ENCODE measurements around the gene GRIK1.

Gene GRIK1

GRCh38 chr21:29914326-29914725 lies 25.5 kb downstream of the GRIK1 start:
- DNase-seq (ENCODE audit: extremely low read depth in 1 of 2, low read depth in 1 of 2), result no peak

GRCh38 chr21:29909571-29909970 lies 30.2 kb downstream of the GRIK1 start:
- no peak for DNase-seq (ENCODE audit: extremely low read depth in 1 of 2, low read depth in 1 of 2)

- no peak for DNase-seq (ENCODE audit: extremely low read depth in 1 of 2, low read depth in 1 of 2)
Observed at GRCh38 chr21:29904359-29905282, 35.2 kb downstream of the GRIK1 start.

- no peak for DNase-seq (ENCODE audit: extremely low read depth in 1 of 2, low read depth in 1 of 2)
Observed at GRCh38 chr21:29896884-29897283, 42.9 kb downstream of the GRIK1 start.

- DNase-seq (ENCODE audit: extremely low read depth in 1 of 2, low read depth in 1 of 2), result no peak
Observed at GRCh38 chr21:29893687-29894086, 46.1 kb downstream of the GRIK1 start.

GRCh38 chr21:29892379-29892778 lies 47.4 kb downstream of the GRIK1 start:
- no peak for DNase-seq (ENCODE audit: extremely low read depth in 1 of 2, low read depth in 1 of 2)

- no peak for DNase-seq (ENCODE audit: extremely low read depth in 1 of 2, low read depth in 1 of 2)
Observed at GRCh38 chr21:29888437-29888836, 51.4 kb downstream of the GRIK1 start.

- DNase-seq (ENCODE audit: extremely low read depth in 1 of 2, low read depth in 1 of 2), result no peak
Observed at GRCh38 chr21:29887313-29888009, 52.3 kb downstream of the GRIK1 start.

GRCh38 chr21:29885491-29885890 lies 54.3 kb downstream of the GRIK1 start:
- DNase-seq (ENCODE audit: extremely low read depth in 1 of 2, low read depth in 1 of 2), result no peak

GRCh38 chr21:29875873-29876272 lies 63.9 kb downstream of the GRIK1 start:
- DNase-seq (ENCODE audit: extremely low read depth in 1 of 2, low read depth in 1 of 2), result no peak

GRCh38 chr21:29875036-29875716 lies 64.6 kb downstream of the GRIK1 start:
- no peak for DNase-seq (ENCODE audit: extremely low read depth in 1 of 2, low read depth in 1 of 2)

- no peak for DNase-seq (ENCODE audit: extremely low read depth in 1 of 2, low read depth in 1 of 2)
Observed at GRCh38 chr21:29873908-29874307, 65.9 kb downstream of the GRIK1 start.

- DNase-seq (ENCODE audit: extremely low read depth in 1 of 2, low read depth in 1 of 2), result no peak
Observed at GRCh38 chr21:29870814-29871213, 69.0 kb downstream of the GRIK1 start.

- no peak for DNase-seq (ENCODE audit: extremely low read depth in 1 of 2, low read depth in 1 of 2)
Observed at GRCh38 chr21:29867796-29868195, 72.0 kb downstream of the GRIK1 start.

- no peak for DNase-seq (ENCODE audit: extremely low read depth in 1 of 2, low read depth in 1 of 2)
Observed at GRCh38 chr21:29860346-29860745, 79.5 kb downstream of the GRIK1 start.

GRCh38 chr21:29857150-29857549 lies 82.6 kb downstream of the GRIK1 start:
- DNase-seq (ENCODE audit: extremely low read depth in 1 of 2, low read depth in 1 of 2), result no peak

- DNase-seq (ENCODE audit: extremely low read depth in 1 of 2, low read depth in 1 of 2), result no peak
Observed at GRCh38 chr21:29854795-29855194, 85.0 kb downstream of the GRIK1 start.

GRCh38 chr21:29851611-29852010 lies 88.2 kb downstream of the GRIK1 start:
- DNase-seq (ENCODE audit: extremely low read depth in 1 of 2, low read depth in 1 of 2), result no peak

GRCh38 chr21:29849735-29850176 lies 90.0 kb downstream of the GRIK1 start:
- DNase-seq (ENCODE audit: extremely low read depth in 1 of 2, low read depth in 1 of 2), result no peak

GRCh38 chr21:29843804-29844203 lies 96.0 kb downstream of the GRIK1 start:
- DNase-seq (ENCODE audit: extremely low read depth in 1 of 2, low read depth in 1 of 2), result no peak

- no peak for DNase-seq (ENCODE audit: extremely low read depth in 1 of 2, low read depth in 1 of 2)
Observed at GRCh38 chr21:29834617-29835016, 105.2 kb downstream of the GRIK1 start.

Measured in activated CD8-positive, alpha-beta memory T cell treated with anti-CD3 and anti-CD28 coated beads for 1 hour (primary cell).